ENCODE results near the gene SAFB.

- TF ChIP-seq EP300 (IDR thresholded peaks at IDR 0.05) = no peak
- TF ChIP-seq POLR2A (IDR thresholded peaks at IDR 0.05; ENCODE audit: low read length) = no peak
- TF ChIP-seq CTCF (IDR thresholded peaks at IDR 0.05) = no peak
- TF ChIP-seq ZSCAN20 (CRISPR knock-in tag; IDR thresholded peaks at IDR 0.05) = no peak
- TF ChIP-seq GATA3 (IDR thresholded peaks at IDR 0.05; ENCODE audit: borderline replicate concordance) = no peak
- no peak for TF ChIP-seq RCOR1 (IDR thresholded peaks at IDR 0.05; ENCODE audit: low read depth, low read length)
- TF ChIP-seq TP53 (CRISPR knock-in tag; IDR thresholded peaks at IDR 0.05) = no peak
- TF ChIP-seq MAX (IDR thresholded peaks at IDR 0.05) = no peak
These were observed 1.5 kb upstream of the SAFB start for GRCh38 chr19:5621311-5621944.
